Left colon (tissue), 2 donors: ENCODE results near the gene SHC4. TPM values are rescaled to one million over a fixed set of nuclear protein-coding genes. Genes with fewer than 3 reads are reported as not detected.

Source experiments
- ATAC-seq: fragments of 200-7000 bp; cut with Tn5 transposase; one replicate; pipeline ENCODE4 v1.9.1; 2020; ENCODE audit warnings: mild to moderate bottlenecking, moderate library complexity
- DNase-seq, 2 donors: peaks; one replicate each; pipeline ENCODE4 v3.0.0-alpha.2; 2020
- intact Hi-C, 2 donors: fragments of 100-400 bp; cut with DNase I in 1 of 2; cut with micrococcal nuclease in 1 of 2; formaldehyde crosslinking; loops; one replicate each; pipeline versions ENCODE4 v1.11.2 to v1.14.0; 2022; cut with DNase I, micrococcal nuclease
- total RNA-seq, 2 donors: library from RNA; stranded (reverse); fragmentation: NEBNext Ultra II Directional; extraction: Animal tissue kit (Norgen Biotek cat#: 25700); gene quantifications; one replicate each; pipeline ENCODE4 v1.2.1, GENCODE V29; 2021
- donor health status: DM: no; HTN: no; CAD: no.
- donor health status: DM: yes; HTN: yes; CAD: no.

SHC4 gene
- total RNA-seq, 2 donors from 2014 or later: 0.24 to 0.81 TPM

DNA sequence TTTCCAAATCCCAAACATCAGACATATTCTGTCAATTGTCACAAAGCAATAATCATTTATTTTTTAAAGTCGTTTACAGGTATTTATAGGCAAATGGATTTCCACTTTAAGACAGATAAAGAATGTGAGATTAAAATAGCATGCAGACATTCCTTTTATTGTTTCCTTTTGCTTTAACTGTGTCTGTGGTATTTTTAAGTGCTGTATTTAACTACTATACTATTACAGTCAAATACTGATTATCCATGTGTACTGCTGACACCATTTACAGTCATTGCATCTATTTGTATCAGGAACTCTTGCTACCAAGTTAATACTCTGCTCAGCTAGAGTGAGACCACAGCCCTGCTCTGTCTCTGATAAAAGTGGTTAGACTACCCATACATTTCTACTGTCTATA lies 140.0 kb downstream of the SHC4 start:
- DNase-seq (no peak), ATAC-seq (no peak)
- intact Hi-C loops: no loop called here

GRCh38 chr15:48823237-48823636 lies 140.5 kb downstream of the SHC4 start:
- intact Hi-C loops: no loop called here
- DNase-seq (no peak), ATAC-seq (no peak)

DNA sequence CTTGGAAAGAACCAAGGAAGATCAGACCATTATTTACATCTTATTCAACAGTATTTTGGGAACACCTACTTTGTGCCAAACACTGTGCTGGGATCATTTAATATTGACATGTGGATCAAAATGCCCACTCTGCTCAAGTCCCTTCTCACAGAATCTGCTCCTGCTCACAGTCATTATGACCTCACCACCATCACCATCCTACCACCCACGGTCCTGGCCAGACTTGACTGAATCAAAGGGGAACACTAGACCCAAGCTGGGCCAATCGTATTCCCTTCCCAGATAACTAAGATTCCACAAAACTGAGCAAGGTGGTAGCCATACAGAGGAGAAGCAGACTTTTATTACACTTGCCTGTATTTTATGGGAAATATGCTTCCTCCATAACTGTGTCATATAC lies 149.4 kb downstream of the SHC4 start:
- intact Hi-C loops: no loop called here
- DNase-seq: no peak
- no peak for ATAC-seq

DNA sequence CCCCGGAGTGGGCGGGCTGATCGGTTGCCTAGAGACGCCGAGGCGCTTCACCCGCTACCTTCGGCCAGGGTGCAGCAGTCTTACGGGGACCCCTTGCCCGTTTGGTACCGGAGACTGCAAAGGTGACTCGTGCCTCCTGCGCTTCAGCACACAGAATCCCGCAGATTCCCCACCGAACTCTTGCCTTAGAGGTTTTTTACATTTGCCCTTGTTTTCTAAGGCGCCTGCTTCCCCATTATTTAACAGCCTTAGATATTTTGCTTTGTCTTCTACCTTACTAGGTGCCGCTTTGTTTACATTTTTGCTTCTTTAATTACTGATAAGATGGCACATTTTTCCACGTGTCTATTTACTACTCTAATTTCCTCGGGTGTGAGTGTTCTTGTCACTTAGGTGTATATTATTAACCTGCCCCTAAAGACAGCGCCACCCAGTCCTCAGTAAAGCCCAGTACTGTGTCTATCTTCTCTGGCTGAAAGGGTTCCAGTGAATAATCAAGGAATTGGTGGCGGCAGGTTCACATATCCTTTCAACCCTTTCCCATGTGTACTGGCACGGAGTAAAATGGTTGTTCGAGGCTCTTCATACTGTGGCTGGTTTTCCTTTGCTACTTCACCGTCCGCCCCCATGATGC lies 152.3 kb downstream of the SHC4 start:
- intact Hi-C loops: no loop called here
- DNase-seq (peak in 1 of 2 donors; percentile 20), ATAC-seq (peak; percentile 19)

DNA sequence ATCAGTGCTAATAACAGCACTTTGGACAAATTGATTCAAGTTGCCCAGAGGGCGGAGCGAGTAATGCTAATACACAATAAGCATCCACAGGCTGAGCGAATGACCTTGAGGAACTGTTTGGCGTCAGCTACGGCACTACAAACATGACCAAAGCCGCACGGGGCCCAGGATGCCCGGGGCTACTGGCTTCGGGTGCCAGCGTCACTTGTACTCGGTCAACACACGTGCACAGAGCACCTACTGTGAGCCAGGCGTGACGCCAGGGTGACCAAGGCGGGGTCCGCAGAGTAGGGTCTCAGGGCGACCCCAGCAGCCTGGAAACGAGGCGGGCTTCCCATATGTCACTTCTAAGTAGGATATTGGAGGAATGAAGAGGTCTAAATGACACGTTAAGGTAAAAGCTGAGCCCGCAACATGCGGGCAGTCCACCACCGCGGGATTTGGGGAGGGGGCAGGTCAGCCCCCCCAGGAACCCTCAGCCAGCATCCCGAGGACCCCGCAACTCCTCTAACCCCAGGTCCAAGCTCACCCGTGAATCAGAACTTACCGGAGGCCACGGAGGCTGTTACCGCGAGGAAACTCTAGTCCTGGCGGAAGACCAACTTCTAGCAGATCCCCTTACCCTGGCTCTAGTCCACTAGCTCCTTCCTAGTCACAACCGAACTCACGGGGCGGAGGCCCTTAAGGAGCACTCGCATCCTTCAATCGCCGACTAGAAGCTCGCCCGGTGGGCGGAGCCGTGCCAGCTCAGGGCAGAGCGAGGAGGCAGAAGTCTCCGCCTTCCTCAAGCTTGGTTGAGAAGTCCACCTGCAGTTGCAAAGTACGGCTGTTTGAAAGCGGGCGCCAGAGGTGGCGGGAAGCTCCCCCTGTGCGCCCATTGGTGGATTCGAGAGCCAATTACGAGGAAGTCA lies 153.1 kb downstream of the SHC4 start, which contains the start of gene CEP152:
CEP152 (minus strand) TSS at position 656 of the 911 bp plus-strand sequence. CDS start 5,420 bp downstream, outside the sequence.
- ATAC-seq: peak; percentile 96
- intact Hi-C loops: no loop called here
- DNase-seq: peak; percentile 98 to 99

- ATAC-seq (no peak), DNase-seq (no peak)
- intact Hi-C loops: loop anchor here in 1 of 2 donors (10.0 kb wide), 1 partner anchor 451 kb away; no protein-coding TSS in a partner anchor
Measured at GRCh38 chr15:48806151-48806550, 157.6 kb downstream of the SHC4 start.

- no peak for DNase-seq
- intact Hi-C loops: loop anchor here in 1 of 2 donors (10.0 kb wide), 1 partner anchor 451 kb away; no protein-coding TSS in a partner anchor
- ATAC-seq: no peak
Measured at GRCh38 chr15:48805591-48805990, 158.1 kb downstream of the SHC4 start.

DNA sequence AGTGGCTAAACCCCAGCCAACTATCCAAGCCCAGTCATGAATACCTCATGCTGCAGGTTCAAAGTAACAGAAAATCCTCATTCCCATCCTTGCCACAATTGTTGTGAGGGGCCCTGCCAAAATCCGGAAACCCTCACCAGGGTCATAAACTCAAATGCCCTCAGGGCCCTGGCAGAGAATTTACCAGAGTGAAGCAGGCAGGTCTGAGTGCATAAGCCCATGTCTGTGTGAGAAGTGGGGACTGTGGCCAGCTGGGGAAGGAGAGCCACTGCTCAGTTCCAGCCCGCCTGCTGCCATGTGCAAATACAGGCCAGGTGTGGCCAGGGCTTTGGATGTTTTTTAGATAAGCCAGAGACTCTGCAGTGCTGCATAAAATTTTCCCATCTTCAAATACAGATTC lies 159.8 kb downstream of the SHC4 start:
- intact Hi-C loops: loop anchor here in 1 of 2 donors (10.0 kb wide), 1 partner anchor 449 kb away; no protein-coding TSS in a partner anchor
- DNase-seq (no peak), ATAC-seq (no peak)

GRCh38 chr15:48802867-48803266 lies 160.9 kb downstream of the SHC4 start:
- intact Hi-C loops: loop anchor here in 1 of 2 donors (10.0 kb wide), 1 partner anchor 448 kb away; no protein-coding TSS in a partner anchor
- DNase-seq: no peak
- no peak for ATAC-seq

- ATAC-seq: no peak
- intact Hi-C loops: loop anchor here in 1 of 2 donors (10.0 kb wide), 1 partner anchor 447 kb away; no protein-coding TSS in a partner anchor
- DNase-seq: no peak
Measured at GRCh38 chr15:48802257-48802656, 161.5 kb downstream of the SHC4 start.

GRCh38 chr15:48800811-48801455 lies 162.8 kb downstream of the SHC4 start:
- intact Hi-C loops: loop anchor here in 1 of 2 donors (10.0 kb wide), 1 partner anchor 446 kb away; no protein-coding TSS in a partner anchor
- peak; percentile 78 for ATAC-seq
- DNase-seq: no peak

- DNase-seq (no peak), ATAC-seq (peak; percentile 90)
- intact Hi-C loops: loop anchor here in 1 of 2 donors (10.0 kb wide), 1 partner anchor 445 kb away; no protein-coding TSS in a partner anchor
Measured at GRCh38 chr15:48800245-48800644, 163.5 kb downstream of the SHC4 start.

DNA sequence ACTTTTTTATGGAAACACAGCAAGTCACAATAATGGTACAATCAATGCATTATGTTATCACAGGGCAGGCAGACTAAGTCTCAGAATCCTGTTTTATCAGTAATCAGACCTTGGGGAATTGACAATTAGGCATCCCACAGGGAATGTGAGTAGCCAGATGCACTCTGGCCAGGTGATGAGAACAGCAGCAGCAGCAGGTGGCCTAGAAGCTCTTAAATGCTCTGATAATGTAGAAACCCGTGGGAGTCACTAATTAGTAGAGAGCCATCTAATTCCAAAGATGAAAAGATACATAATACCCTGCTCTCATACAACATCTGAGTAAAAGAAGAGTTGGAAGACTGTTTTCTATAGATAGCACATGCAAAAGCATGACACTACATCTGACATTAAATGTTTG lies 165.4 kb downstream of the SHC4 start:
- no peak for DNase-seq
- ATAC-seq: no peak
- intact Hi-C loops: no loop called here

- ATAC-seq (no peak), DNase-seq (no peak)
- intact Hi-C loops: no loop called here
Measured at GRCh38 chr15:48796930-48797329, 166.8 kb downstream of the SHC4 start.

DNA sequence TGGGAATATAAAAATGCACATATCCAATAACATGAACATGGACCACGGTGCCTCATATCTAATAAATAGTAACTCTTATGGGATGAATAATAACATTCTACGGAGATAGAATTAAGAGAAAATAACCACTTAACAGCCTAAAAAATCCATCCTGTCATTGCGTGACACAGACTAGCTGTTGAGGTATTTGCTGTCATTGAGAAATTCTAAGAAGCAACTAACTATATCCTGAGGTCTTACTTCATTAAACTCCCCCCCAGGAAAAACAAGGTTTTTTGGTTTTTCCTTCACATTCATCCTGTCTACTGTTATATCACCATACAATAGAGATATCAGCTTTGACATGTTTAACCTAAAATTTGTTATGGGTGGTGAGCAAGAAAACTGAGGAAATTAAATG lies 167.2 kb downstream of the SHC4 start:
- ATAC-seq (no peak), DNase-seq (no peak)
- intact Hi-C loops: no loop called here

DNA sequence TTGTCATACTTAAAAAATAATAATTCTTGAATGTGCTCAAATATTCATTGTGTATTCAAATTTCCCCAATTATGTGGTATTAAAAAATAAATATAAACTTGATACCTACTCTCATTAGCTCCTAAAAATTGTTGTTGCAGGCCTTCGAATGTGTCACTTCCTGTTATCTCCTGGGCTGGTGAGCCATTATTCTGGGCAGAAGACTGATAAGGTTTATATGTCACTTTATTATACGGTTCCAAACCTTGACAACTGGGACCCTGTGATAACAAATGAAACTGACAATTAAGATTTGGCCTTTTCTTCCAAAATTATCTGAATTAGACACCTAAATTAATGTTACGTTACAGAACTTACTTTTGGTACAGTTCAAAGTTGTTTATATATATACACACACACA lies 167.8 kb downstream of the SHC4 start:
- intact Hi-C loops: no loop called here
- no peak for ATAC-seq
- DNase-seq: no peak

- intact Hi-C loops: no loop called here
- ATAC-seq (peak; percentile 64), DNase-seq (no peak)
Measured at GRCh38 chr15:48794697-48795134, 169.0 kb downstream of the SHC4 start.

- no peak for DNase-seq
- intact Hi-C loops: no loop called here
- ATAC-seq: no peak
Measured at GRCh38 chr15:48792408-48792807, 171.3 kb downstream of the SHC4 start.
